SK-N-MC (cell line): ENCODE data around the gene SEMA5A.

Experiments
- DNase-seq: peaks from one replicate; pipeline ENCODE4 v3.0.0-alpha.2; 2011; ENCODE audit warnings: low read depth, low spot score
- H3K27ac ChIP-seq: fragments of 200-600 bp; sonication (generic); 2 replicates; pipeline ENCODE4 v1.5.1; 2016; ENCODE audit warnings: mixed run types
- H3K36me3 ChIP-seq: fragments of 200-600 bp; sonication (generic); 2 replicates; pipeline ENCODE4 v1.6.1; 2017; ENCODE audit warnings: antibody characterized with exemption, low read length, mixed read lengths; ENCODE audit not compliant: insufficient read depth
- H3K4me3 ChIP-seq: fragments of 200-600 bp; sonication (generic); 2 replicates; pipeline ENCODE4 v1.5.1; 2016
- H3K9ac ChIP-seq: fragments of 200-600 bp; sonication (generic); 2 replicates; pipeline ENCODE4 v1.8.0; 2017; ENCODE audit warnings: mixed run types, mixed read lengths; ENCODE audit not compliant: insufficient read length
- H3K9me3 ChIP-seq: fragments of 200-600 bp; sonication (generic); 2 replicates; pipeline ENCODE4 v1.6.1; 2017; ENCODE audit warnings: low read depth, mild to moderate bottlenecking, antibody characterized with exemption, low read length, moderate library complexity, mixed read lengths
- EZH2 ChIP-seq: fragments of 200-600 bp; sonication (generic); IDR thresholded peaks from one replicate; pipeline ENCODE4 v1.6.1; 2017; ENCODE audit warnings: antibody characterized with exemption
- FOXP2 ChIP-seq: optimal IDR thresholded peaks from 2 replicates; pipeline ENCODE3; 2011; ENCODE audit warnings: mild to moderate bottlenecking, moderate library complexity; ENCODE audit not compliant: insufficient read depth; ENCODE audit errors: extremely low read length, control extremely low read depth
- POLR2AphosphoS5 ChIP-seq: IDR thresholded peaks from 2 replicates; pipeline ENCODE4 v1.6.1; 2012; ENCODE audit warnings: mild to moderate bottlenecking, low read depth, low read length, borderline replicate concordance

SEMA5A gene

GRCh38 chr5:9201761-9202160 lies 344.1 kb downstream of the SEMA5A start:
- H3K9ac ChIP-seq = no peak overlapping the region
- H3K36me3 ChIP-seq = no peaks in the 10 kb centered on the region
- H3K4me3 ChIP-seq = no peak overlapping the region
- no peak for DNase-seq
- TF ChIP-seq POLR2AphosphoS5 (no peak), FOXP2 (no peak), EZH2 (no peak)
- H3K9me3 ChIP-seq = no peaks in the 10 kb centered on the region
- no peak overlapping the region for H3K27ac ChIP-seq

DNA sequence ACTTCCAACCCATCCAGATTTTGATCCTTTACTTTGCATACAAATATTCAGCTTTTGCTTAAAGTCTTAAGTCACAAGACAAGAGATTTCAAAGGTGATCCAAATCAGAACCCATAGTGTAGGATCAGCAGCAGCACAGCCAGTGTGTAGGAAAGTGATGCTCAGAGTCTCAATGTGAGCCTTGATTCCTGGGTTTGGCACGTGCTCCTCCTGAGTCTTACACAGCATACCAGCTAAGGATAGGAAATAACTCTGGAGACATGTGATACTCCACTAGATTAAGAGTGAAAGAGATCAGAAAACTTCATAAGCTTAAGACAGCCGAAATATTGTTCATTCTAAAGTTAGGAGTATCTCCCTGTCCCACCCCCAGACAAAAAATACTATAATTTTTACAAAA lies 344.9 kb downstream of the SEMA5A start:
- H3K4me3 ChIP-seq = no peak overlapping the region
- TF ChIP-seq FOXP2 (no peak), EZH2 (no peak)
- no peaks in the 10 kb centered on the region for H3K9me3 ChIP-seq
- no peak overlapping the region for H3K9ac ChIP-seq
- no peaks in the 10 kb centered on the region for H3K36me3 ChIP-seq
- no peak overlapping the region for H3K27ac ChIP-seq
- no peak for DNase-seq

DNA sequence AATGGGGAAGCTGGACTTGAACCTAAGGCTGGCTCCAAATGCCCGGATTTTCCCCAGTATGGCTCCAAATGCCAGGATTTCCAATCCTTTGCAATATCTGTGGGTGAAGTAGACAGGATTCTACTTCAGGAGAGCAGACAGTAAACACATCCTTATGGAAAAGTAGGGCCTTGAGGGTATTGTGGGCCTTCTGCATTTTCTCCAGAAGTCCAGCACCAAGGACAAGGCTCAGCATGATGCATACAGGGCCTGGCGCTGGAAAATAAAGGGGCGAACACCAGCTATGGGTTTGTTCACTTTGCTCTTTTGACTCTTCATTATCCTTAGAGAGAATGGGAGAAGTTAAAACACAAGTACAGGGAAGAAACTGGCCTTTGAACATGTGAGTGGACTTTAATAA lies 347.5 kb downstream of the SEMA5A start:
- Histone ChIP-seq H3K36me3 (no peaks in the 10 kb centered on the region), H3K27ac (no peak overlapping the region), H3K9me3 (no peaks in the 10 kb centered on the region), H3K9ac (no peak overlapping the region), H3K4me3 (no peak overlapping the region)
- DNase-seq = no peak
- TF ChIP-seq POLR2AphosphoS5 = no peak
- no peak for TF ChIP-seq FOXP2
- no peak for TF ChIP-seq EZH2

DNA sequence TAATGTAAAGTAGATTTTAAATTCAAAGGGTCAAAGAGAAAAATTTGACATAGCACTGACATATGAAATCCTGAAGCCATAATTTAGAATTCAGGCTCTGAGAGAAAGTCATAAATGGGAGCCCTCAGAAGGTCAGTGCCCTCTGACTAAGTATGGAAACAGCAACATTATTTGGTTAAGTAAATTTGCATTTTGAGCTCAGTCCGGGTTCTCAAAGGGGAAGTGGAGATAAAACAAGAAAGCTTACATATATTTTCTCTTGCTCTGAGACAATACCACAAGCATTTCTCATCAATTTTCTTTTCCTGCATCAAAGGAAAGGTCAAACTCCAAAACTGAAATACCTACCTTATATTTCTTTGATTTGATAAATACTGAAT lies 348.0 kb downstream of the SEMA5A start:
- H3K36me3 ChIP-seq = no peaks in the 10 kb centered on the region
- DNase-seq = no peak
- no peak overlapping the region for H3K27ac ChIP-seq
- H3K9ac ChIP-seq = no peak overlapping the region
- H3K4me3 ChIP-seq = no peak overlapping the region
- no peak for TF ChIP-seq FOXP2
- TF ChIP-seq EZH2 = no peak
- no peak for TF ChIP-seq POLR2AphosphoS5
- H3K9me3 ChIP-seq = no peaks in the 10 kb centered on the region

- Histone ChIP-seq H3K4me3 (no peak overlapping the region), H3K36me3 (no peaks in the 10 kb centered on the region), H3K27ac (no peak overlapping the region), H3K9ac (no peak overlapping the region), H3K9me3 (no peaks in the 10 kb centered on the region)
- DNase-seq = no peak
- no peak for TF ChIP-seq POLR2AphosphoS5
- TF ChIP-seq FOXP2 = no peak
- no peak for TF ChIP-seq EZH2
These were observed 349.3 kb downstream of the SEMA5A start for GRCh38 chr5:9196403-9197227.

DNA sequence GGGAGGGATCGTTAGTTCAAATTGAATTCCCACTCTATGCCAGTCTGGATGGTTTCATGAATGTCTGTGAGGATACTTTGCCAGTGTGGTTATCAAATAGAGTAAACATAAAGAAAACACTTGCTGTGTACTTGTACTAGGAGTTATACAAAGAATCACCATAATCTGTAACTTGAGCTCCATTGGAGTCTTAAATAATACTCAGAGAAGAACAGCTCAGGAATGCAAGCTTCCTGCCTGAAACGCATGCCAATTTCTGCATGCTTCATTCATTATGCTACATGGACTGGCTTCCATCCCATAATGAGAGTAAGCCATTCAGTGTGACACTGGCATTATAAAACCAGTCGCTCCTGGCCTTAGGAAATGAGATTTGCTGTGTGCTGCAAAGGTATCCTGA lies 351.4 kb downstream of the SEMA5A start:
- Histone ChIP-seq H3K36me3 (no peaks in the 10 kb centered on the region), H3K9ac (no peak overlapping the region), H3K27ac (no peak overlapping the region), H3K9me3 (no peaks in the 10 kb centered on the region), H3K4me3 (no peak overlapping the region)
- no peak for DNase-seq
- TF ChIP-seq EZH2 (no peak), FOXP2 (no peak), POLR2AphosphoS5 (no peak)

GRCh38 chr5:9192266-9192665 lies 353.6 kb downstream of the SEMA5A start:
- TF ChIP-seq EZH2 (no peak), POLR2AphosphoS5 (no peak), FOXP2 (no peak)
- Histone ChIP-seq H3K9me3 (no peaks in the 10 kb centered on the region), H3K27ac (no peak overlapping the region), H3K36me3 (no peaks in the 10 kb centered on the region), H3K4me3 (no peak overlapping the region), H3K9ac (no peak overlapping the region)
- DNase-seq = no peak

DNA sequence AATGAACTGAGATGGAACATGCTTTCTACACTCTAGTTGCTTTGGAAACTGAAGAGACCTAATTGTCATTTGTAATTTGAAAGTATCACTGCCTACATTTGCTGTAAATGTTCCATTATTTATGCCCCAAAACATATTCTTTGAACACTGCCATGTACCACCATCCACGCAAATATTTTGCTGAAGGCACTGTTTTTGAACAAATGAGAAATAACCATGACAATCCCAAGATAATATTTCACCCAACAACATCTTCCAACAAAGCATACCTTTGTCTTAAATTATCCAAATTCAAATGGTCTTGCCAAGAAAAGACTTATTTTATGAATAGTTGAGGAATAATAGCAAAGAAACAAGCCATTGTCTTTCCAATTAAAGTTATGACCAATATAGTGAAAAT lies 356.2 kb downstream of the SEMA5A start:
- Histone ChIP-seq H3K4me3 (no peak overlapping the region), H3K9ac (no peak overlapping the region), H3K36me3 (no peaks in the 10 kb centered on the region), H3K9me3 (no peaks in the 10 kb centered on the region), H3K27ac (no peak overlapping the region)
- no peak for TF ChIP-seq FOXP2
- TF ChIP-seq EZH2 = no peak
- no peak for TF ChIP-seq POLR2AphosphoS5
- no peak for DNase-seq

DNA sequence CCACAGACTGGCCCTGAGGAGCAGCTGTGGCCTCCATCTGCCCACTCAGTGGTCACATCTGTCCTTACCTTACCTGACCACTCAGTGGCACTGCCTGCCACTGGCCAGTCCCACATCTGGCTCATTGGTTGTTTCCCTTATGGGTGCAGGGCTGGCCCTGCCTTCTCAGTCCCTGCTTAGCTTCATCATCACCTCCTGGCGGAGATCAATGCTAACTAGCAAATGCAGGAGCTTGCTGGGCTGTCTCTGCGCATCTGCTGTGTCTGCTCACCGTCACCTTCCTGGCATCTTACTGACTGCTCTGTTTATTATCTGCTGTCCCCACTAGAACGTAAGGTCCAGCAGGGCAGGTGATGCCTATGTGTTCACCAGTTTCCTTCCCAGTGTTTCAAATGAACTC lies 356.9 kb downstream of the SEMA5A start:
- no peaks in the 10 kb centered on the region for H3K9me3 ChIP-seq
- TF ChIP-seq EZH2 (no peak), FOXP2 (no peak), POLR2AphosphoS5 (no peak)
- no peak overlapping the region for H3K9ac ChIP-seq
- H3K4me3 ChIP-seq = no peak overlapping the region
- no peak for DNase-seq
- no peak overlapping the region for H3K27ac ChIP-seq
- no peaks in the 10 kb centered on the region for H3K36me3 ChIP-seq
